ENCODE results near the gene IFFO2.
"Not testable (repeated sequence)": the region's sequence is repeated elsewhere in the genome, so short reads cannot be mapped to it uniquely, and the experiment has no call there.

The IFFO2 gene

DNA sequence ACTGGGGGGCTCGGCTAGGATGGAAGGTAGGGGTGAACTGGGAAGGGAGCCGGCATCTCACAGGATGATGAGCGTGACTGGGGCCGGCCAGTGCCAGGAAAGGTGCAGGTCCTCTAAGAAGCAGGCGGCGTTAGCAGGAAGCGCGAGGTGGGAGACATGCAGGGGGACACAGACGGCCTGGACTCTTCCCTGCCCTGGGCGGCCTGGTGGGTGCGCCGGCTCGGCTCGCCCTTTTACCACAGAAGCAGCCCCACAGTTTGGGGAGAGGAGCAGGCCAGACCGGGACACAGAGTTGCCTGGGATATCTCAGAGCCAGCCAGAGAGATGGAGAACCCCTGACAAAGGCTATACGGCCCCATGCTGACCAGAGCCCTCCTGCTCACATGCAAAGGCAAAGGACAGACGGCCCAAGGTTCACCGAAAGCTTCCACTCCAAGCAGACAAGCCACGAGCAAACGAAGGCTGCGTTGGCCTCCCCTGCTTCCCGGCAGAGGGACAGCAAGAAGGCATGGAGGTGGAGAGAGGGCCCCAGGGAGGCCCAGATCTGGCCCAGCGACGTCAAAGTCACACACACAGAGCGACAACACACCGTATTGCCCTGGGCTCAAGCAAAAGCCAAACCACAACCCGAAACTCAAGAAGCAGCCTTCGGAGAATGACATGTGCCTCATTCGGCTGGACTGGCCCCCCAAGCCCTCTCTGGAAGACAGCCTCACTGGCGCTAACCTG lies 39.2 kb downstream of the IFFO2 start:
- DNase-seq, result no peak

DNA sequence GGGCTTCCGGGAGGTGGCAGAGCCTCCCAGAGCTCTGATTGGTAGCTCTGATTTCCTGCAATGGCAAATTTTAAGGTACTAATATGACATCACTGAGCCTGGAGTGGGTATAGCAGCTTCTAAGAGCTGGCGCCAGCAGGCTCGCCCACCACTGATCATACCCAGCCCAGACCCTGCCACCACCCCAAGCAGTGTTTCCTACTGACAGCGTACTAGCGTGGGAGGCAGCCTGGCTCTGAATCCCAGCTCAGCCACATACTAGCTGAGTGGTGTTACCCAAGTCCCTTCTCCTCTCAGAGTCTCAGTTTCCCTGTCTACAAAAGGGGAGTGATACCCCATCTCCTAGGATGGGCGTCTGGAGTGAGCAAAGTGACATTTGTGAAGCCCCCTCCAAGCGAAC lies 41.1 kb downstream of the IFFO2 start:
- DNase-seq, result no peak

DNA sequence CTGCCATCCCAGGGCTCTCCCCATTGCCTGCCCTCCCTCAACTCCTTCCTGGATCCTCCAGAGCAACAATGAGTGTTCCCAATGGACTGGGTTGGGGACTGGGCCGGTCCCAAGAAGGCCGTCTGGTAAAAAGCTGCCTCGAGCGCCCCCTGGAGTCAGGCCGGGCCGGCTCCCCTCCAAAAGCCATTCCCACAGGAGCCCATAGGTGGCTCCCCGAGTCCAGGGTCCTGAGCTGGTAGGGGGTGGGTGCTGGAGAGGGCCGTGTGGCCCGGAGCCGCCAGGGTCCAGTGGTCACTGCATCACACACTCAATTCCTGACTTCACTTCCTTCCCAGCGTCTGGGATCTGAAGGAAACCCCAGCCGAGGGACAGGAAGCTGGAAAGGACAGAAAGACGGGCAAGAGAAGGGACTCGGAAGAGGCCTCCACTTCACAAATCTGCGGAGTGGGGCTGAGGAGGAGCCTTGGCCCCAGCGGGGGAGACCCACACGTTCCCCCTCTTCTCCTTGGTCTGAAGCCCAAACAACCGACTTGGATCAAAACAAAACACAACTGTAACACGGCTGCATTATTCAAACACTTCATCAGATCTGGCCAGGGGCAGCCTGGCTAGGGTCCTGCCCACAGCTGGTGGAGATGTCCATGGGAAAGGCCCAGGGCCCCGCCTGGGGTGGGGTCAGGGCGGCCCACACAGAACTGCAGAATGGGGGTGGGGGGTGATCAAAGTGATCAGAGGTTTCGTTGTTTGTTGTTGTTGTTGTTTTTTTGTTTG lies 43.2 kb downstream of the IFFO2 start:
- DNase-seq, result peak; percentile 74

DNA sequence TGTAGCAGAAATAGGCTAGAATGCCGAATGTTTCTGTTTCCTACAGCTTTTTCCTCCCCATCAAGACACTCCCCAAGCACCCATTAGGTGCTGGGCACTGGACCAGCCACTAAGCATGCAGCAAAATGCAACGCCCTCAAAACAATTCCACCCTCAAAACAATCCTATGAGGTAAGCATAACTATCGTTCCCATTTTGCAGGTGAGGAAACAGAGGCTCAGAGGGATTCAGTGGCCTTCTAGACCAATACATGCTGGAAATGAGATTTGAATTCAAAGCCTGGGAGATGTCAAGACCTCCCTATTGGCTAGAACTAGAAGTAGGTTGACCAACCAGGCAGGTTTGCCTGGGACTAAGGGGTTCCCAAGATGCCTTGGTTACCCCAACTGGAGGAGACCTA lies 43.9 kb downstream of the IFFO2 start:
- no peak for DNase-seq

DNA sequence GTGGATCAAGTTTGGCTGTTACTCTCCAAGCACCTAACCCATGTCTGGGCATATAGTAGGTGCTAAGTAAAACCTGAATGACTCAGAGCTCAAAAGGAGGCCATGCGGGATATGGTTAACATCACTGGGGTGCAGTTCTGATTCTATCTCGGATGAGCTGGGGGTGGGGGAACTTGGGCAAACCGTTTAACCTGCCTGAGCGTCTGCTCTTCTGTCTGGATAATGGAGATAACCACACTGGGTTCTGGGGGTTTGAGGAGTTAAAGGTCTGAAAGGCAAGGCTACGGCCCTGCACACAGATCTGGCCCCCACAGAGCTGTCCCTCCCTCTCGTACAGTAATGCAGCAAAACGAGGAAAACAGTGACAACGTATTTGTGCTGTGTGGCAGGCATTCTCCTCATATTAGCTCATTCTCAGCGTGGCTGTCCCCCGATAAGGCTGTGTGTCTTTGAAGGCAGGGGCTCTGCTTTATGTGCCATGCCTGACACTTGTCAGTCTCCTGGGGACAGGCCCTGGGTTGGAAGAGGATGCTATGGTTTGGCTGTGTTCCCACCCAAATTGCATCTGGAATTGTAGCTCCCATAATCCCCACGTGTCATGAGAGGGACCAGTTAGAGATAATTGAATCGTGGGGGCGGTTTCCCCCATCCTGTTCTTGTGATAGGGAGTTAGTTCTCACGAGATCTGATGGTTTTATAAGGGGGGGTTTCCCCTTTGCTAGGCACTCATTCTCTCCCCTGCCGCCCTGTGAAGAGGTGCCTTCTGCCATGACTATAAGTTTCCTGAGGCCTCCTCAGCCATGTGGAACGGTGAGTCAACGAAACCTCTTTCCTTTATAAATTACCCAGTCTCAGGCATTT lies 47.3 kb downstream of the IFFO2 start:
- no peak for DNase-seq

DNA sequence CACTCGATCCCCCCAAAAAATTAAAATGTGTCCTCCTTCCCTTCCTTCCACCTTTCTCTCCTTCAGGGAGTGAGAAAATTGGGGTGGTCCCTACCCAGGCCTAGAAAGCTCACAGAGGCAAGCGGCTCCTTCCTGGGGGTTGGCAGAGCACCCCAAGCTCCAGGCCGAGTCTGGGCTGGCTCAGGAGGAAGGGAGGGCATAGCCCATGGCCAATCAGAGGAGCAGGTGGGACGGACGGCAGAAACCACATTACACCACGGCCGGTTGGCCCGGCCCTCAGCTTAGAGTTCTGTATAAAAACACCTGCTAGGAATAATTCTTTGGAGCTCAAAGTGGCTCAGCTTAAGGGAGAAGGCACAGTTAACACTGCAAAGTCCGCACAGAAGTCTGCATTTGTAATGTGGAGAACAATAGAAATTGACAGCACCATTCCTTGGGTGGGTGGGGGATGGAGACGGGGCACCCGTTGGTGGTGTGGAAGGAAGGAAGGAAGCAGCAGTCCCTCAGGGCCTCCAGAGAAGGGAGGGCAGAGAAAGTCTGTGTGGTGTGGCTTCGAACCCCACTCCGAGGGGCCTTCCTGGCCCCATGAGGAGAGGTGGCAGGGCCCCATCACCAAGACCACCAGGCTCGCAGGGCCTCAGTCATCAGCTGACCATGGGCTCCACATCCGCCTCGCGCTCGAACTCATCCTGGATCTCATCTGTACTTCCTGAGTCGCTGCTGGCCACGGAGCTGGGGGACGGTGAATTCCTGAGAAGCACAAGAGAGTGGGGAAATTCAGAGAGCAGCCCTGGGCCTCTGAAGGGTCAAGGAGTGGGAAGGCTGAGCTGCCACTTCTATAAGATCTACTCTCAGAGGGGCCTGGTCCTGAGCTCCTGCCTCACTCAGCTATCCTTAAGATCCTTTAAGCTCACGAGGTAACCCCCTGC lies 48.3 kb downstream of the IFFO2 start:
- DNase-seq, result no peak

DNA sequence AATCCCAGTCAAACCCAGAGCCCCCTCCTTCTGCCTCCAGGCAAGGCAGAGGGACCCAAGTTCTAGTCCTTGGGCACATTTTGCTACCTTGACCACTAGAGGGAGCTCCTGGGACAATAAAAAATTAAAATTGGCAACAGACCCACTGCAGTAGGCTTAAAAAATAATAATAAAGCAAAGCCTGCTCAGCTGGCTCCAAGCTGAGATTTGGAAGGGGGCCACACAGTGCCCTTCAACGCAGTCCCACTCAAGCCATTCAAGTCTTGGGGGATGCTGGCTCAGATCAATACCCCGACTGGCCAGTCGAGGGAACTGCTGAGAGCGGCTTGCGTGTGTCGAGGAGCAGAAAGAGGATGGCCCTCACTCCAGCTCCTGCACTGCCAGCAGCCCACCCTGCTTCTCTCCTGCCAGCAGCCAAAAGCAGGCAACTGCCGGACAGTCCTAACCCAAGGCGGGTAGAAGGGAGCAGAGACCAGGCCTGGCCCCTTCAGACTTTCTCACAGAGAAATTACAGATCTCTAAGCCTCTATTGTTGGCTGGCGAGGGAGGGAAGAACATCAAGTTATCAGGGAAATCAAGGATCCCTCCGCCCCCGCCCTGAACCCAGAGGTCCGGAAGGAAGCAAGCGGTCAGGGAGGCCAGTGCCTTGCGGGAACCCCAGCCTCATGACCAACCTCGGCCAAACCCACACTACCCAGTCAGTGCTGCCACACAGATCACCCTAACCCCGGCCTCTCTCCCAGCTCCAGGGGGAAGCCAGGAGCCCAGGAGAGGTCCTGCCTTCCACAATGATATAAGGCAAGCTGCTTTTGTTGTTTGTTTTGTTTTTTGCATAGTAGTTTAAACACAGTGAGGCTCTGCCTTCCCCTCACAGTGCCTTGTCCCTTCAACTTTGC lies 49.2 kb downstream of the IFFO2 start:
- DNase-seq, result peak; percentile 56

DNA sequence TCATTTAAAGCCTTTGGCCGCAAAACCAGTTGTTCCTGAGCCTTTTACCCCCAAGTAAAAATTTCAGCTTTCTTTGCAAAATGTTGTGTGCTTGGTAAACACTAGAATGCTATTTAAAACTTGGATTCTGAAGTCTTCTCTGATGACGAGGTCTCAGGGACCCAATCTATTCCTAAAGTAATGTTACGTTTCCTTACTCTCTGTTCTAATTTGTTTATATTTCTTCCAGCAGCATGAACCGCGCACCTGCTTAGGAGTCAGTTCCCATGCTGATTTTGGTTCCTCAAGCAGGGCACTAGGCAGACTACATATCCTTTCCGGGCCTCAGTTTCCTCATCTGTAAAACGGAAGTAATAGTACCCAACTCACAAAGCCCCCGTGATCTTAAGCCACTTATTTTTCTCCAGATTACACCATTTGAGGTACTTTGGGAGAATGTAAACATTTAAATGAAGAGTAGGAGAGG lies 53.2 kb downstream of the IFFO2 start:
- no peak for DNase-seq

DNA sequence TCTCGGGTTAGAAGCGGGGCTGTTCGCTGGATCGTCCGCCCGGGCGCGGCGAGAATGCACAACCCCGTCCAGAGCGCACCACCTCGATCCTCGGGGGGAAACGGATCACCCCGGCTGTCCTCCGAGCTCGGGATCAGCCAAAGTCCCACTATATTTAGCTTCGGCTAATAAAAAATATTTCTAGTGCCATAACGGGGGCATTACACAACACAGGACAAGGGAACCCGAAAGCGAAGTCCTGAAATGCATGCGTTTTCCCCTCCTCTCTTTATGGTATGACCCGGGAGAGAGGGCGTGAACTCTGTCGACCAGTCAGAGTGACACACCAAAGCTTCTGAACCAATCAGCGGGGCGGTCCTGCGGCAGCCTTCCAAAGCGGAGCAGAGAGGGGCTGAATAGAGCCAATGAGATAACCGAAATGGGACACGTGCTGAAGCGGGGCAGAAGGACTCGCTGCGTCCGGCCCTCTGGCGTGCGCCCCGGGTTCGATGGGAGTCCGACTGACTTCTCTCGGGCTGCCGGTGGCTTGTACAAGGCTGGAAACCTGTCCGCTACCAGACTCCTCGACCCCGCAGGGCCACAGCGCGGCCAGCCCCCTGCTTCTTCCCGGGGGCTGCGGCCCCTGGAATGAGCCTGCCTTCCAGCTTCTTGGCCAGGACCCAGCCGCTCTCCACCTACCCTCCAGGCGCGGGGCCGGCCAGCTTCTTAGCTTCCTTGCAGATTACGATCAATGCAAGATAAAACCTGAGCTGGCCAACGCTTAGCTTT lies 53.8 kb downstream of the IFFO2 start, which contains the start of gene ALDH4A1:
Gene ALDH4A1 (minus strand): TSS at position 33 of the 768 bp plus-strand sequence. CDS start 32 bp downstream, at position 1.
- DNase-seq, result peak; percentile 89

DNA sequence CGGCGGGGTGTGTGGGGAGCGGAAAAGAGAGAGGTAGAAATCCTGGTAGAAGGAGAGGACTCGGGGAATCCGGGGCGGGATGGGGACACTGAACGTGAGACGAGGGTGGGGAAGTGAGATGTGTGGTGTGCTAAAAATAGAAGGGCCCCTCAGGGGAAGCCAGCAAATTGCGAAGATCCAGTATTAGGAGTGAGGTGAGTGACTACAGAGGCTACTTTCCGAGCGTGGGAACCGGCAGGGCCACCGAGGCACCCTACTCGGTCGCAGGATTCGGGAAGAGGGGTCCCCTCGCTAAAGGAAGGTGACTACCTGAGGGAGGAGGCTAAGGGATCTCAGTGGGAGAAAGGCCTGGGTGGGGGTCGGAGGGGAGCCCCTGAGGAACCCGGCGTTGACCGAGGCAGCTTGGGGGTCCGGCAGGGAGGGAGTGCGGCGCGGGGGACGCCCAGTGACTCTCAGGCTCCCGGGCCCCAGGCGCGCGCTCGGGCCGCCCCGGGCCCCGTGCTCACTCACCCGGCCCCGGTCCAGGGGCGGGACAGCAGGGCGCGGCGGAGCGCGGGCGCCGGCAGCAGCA lies 54.4 kb downstream of the IFFO2 start:
- no peak for DNase-seq

DNA sequence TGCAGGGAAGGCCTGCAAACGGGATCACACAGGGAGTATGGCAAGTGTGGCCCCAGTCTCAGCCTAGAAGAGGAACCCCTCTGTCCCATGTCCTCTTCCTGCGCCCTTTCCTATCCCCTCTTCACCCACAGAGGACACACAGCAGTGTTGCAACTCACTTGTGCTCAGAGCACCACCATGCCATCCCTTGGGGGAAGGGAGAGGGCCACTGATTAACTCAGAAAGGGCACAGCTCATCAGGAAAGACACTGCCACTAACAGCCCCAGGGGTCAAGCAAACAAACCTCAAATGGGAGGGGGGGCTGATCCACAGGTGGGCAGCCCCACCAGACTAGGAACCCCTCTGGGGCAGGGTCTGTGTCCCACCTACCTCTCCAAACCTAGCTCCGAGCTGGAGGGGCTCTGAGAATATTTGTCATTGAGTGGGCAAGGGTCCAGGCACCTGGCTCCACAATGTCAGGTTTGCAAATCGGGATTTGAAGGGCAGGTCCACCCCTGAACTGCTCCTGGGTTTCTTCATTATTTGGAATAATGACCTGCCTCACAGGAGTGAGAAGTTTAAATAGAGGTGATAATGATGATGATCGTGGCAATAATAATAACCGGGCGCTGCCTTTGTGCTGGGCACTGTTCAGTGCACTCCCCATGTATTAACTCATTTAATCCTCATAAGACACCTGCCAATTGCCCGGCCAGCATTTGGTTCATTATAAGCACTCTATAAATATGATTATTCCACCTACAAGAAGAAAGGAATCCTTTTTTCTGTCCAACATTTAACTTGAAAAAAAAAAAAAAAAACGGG lies 55.1 kb downstream of the IFFO2 start:
- no peak for DNase-seq

DNA sequence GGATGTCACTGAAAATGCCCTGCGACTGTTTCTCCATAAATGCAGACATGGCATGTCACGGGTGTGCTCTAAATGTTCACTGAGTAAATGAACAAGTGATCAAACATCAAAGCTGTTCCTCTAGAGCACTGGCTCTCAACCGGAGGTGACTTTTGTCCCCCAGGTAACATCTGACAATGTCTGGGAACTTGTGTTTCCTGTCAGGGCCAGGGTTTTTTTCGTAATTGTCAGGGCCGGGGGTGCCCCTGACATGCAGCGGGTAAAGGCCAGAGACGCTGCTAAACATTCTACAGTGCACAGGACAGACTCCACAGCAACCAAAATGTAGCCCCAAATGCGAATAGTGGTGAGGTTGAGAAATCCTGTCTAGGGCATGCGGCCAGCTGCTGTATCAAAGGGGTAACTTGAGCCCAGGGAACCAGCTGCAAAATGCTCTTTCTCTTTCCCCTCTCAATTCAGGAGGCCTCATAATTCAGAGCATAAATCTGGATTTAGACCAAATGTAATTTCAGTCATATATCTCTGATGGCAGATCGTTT lies 56.1 kb downstream of the IFFO2 start:
- DNase-seq, result no peak

DNA sequence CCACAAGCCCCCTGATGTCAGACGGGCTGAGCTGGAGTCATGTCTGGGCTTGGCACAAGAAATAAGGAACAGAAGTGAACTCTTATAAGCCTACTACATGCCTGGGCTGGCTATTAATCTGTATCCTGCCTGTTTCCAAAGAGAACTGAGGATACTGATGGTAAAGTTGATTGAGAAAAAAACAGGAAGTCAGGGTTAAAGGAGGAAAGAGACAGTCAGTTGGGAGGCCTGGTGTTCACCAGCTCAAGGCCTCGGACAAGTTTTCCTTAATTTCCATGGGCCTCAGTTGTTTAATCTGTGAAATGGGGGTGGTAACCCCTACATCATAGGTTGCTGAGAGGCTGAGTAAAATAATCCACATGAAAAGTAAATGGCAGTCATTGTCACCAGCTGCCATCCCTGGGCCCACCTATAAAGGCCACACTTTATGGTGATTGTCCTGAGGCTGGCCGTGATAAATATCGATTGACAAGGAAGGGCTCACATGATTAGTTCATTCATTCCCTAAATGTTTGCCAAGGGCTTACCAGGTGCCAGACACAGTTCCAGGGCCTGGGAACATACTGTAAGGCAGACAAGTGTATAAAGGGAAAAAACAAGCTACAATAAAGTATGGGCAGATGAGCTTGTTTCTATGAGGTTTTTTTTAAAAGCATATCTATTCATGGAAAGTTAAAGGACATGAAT lies 57.0 kb downstream of the IFFO2 start:
- no peak for DNase-seq

DNA sequence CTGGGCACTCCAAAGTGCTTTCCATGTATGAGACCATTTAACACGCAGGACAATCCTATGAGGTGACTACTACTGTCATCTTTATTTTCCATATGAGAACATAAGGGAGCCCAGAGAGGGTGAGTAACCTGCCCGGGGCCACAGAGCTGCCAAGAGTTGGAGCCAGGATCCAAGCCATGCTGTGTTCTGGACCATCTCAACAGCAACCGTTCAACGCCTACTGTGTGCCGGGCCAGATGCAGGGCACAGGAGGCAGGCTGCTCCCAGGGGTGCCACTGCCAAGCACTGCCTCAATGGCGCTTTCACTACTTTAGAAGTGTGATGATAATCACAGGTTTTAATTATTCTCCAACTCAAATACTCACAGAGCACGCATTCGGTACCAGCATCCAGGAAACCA lies 57.9 kb downstream of the IFFO2 start:
- DNase-seq, result no peak

DNA sequence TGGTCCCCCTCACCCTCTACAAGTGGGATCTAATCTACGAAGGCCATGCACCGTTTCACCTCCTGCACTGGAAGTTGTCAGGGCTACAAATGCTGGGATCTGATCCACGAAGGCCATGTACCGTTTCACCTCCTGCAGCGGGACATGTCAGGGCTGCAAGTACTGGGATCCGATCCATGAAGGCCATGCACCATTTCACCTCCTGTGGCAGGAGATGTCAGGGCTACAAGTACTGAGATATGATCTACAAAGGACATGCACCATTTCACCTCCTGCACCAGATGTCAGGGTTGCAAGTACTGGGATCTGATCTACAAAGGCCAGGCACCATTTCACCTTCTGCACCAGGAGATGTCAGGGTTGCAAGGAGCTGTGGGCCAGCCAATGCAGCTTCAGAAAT lies 61.2 kb downstream of the IFFO2 start:
- no peak for DNase-seq

DNA sequence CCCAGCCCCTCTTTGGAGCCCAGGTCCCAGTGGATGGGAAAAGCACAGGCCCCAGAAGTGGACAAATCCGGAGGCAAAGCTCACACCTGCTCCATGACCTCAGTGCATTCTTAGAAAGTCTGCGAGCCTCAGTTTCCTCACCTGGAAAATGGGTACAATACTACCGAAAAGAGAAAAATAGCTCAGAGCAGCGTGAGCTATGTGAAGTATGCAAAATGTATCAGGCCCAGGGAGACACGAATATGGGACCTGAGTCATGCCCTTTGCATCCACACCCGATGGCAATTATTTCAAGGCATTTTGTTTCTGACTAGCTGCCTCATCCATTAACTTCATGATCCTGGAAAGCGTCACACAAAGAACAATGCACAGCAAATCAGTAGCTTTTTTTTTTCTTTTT lies 63.4 kb downstream of the IFFO2 start:
- no peak for DNase-seq

DNA sequence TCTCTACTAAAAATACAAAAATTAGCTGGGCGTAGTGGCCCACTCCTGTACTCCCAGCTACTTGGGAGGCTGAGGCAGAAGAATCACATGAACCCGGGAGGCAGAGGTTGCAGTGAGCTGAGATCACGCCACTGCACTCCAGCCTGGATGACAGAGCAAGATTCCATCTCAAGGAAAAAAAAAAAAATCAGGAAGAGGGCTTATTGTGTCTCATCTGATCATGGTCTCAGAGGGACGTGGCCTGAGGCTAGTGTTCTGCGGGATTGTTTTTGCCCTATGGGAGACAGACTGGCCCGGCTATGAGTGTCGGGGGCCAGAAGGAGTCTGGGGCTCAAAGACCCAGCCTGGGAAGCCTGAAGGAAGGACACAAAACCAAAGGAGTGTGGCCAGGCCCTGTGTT lies 64.6 kb downstream of the IFFO2 start:
- not testable (repeated sequence) for DNase-seq

DNA sequence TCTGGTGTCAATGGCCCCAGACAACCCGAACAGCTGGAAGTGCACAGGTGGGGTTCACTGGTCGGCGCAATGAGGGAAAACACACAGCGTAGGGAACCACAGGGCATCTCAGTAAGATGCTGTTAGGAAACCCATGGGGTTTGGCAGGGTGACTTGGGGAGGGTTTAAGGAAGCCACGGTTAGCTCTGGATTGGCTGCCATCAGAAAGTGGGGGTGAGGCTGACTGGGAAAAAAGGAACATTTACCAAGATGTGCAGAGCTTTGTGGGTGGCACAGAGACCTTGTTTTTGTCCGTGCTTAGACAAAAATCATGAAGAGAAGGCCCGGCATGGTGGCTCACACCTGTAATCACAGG lies 65.1 kb downstream of the IFFO2 start:
- DNase-seq, result no peak
